HCT116 (cell line): ENCODE results near the gene FOXN3. TPM values are rescaled to one million over a fixed set of nuclear protein-coding genes. Genes with fewer than 3 reads are reported as not detected.

ENCODE experiments used
- ATAC-seq: fragments of 200-7000 bp; cut with Tn5 transposase; 2 replicates; pipeline ENCODE4 v1.9.1; 2020; ENCODE audit warnings: mild to moderate bottlenecking, moderate library complexity
- BruUV-seq: library from RNA; stranded (reverse); fragments of 400-500 nt; replicated peaks from 2 replicates; lab custom pipeline; 2021; lab: Mats Ljungman, UMichigan
- CTCF ChIA-PET: fragments of 300-600 bp; sonication (Branson Sonifier 250); formaldehyde crosslinking; loops from one replicate; lab custom pipeline; 2021; ENCODE audit warnings: antibody characterized with exemption; lab: Charles Lee
- POLR2A ChIA-PET: fragments of 300-600, 350-600 bp; sonication (Branson Sonifier 250); formaldehyde crosslinking; loops from one replicate; lab custom pipeline; 2021; ENCODE audit warnings: antibody characterized with exemption; lab: Charles Lee
- RAD21 ChIA-PET, 2 experiments: fragments of 300-600 bp; sonication (Branson Sonifier 250); formaldehyde crosslinking; loops; one replicate each; lab custom pipeline; 2023; ENCODE audit warnings: low total read pairs in 2 of 2; ENCODE audit not compliant: uncharacterized antibody in 2 of 2, unreplicated experiment in 2 of 2, low non-redundant PET in 1 of 2; lab: Charles Lee
- DNase-seq: peaks from one replicate; pipeline ENCODE4 v3.0.0-alpha.2; 2010; ENCODE audit warnings: low read depth, low spot score
- H2AFZ ChIP-seq: fragments of 200-600 bp; shearing (Covaris generic), sonication (generic); 2 replicates; pipeline ENCODE4 v1.6.1; 2017; ENCODE audit warnings: low read depth, mixed run types, mixed read lengths, antibody characterized with exemption, low read length; ENCODE audit not compliant: poor library complexity, severe bottlenecking
- H3K27ac ChIP-seq: 2 replicates; pipeline ENCODE4 v1.5.1; 2012; ENCODE audit warnings: low read depth, low read length
- H3K27me3 ChIP-seq: fragments of 200-600 bp; sonication (generic); 2 replicates; pipeline ENCODE4 v1.6.1; 2016; ENCODE audit warnings: mixed run types, low read length, mixed read lengths; ENCODE audit not compliant: insufficient read depth
- H3K36me3 ChIP-seq, 2 experiments: fragments of 200-500 bp in 1 of 2; fragments of 200-600 bp in 1 of 2; sonication (Bioruptor generic) in 1 of 2; sonication (generic) in 1 of 2; 2 replicates each; pipeline versions ENCODE4 v1.5.1 to v1.6.1; 2014 to 2016; ENCODE audit warnings: low read length in 2 of 2, inconsistent platforms in 1 of 2, mixed read lengths in 1 of 2, mixed run types in 1 of 2; ENCODE audit not compliant: insufficient read depth in 2 of 2, control insufficient read depth in 1 of 2
- H3K4me1 ChIP-seq, 2 experiments: fragments of 200-600 bp in 1 of 2; sonication (generic) in 1 of 2; 2 replicates each; pipeline versions ENCODE4 v1.5.1 to v1.6.1; 2012 to 2017; ENCODE audit warnings: low read length in 2 of 2, inconsistent platforms in 1 of 2, mild to moderate bottlenecking in 1 of 2, mixed read lengths in 1 of 2, mixed run types in 1 of 2, moderate library complexity in 1 of 2; ENCODE audit not compliant: insufficient read depth in 2 of 2, control insufficient read depth in 1 of 2
- H3K4me2 ChIP-seq: fragments of 200-600 bp; sonication (generic); 2 replicates; pipeline ENCODE4 v1.6.1; 2017; ENCODE audit warnings: mixed run types, low read length, mixed read lengths
- H3K4me3 ChIP-seq, 2 experiments: fragments of 200-600 bp in 1 of 2; sonication (generic) in 1 of 2; replicated peaks in 1 of 2; 2 replicates each; pipeline ENCODE4 v1.5.1; 2011 to 2016; ENCODE audit warnings: low read length in 2 of 2, control low read depth in 1 of 2, low read depth in 1 of 2, mild to moderate bottlenecking in 1 of 2, mixed read lengths in 1 of 2, mixed run types in 1 of 2
- H3K79me2 ChIP-seq: fragments of 200-600 bp; sonication (generic); 2 replicates; pipeline ENCODE4 v1.6.1; 2017; ENCODE audit warnings: mild to moderate bottlenecking, mixed run types, low read length, moderate library complexity, mixed read lengths; ENCODE audit not compliant: insufficient read depth
- H3K9ac ChIP-seq: fragments of 200-600 bp; sonication (generic); 2 replicates; pipeline ENCODE4 v1.6.1; 2016; ENCODE audit warnings: low read length, mixed read lengths
- H3K9me2 ChIP-seq: fragments of 200-600 bp; sonication (generic), shearing (Covaris generic); 2 replicates; pipeline ENCODE4 v1.6.1; 2017; ENCODE audit warnings: mixed run types, mild to moderate bottlenecking, moderate library complexity; ENCODE audit not compliant: insufficient read depth
- H3K9me3 ChIP-seq, 2 experiments: fragments of 200-500 bp in 1 of 2; fragments of 200-600 bp in 1 of 2; sonication (Bioruptor generic) in 1 of 2; sonication (generic) in 1 of 2; 2 replicates each; pipeline ENCODE4 v1.6.1; 2014 to 2017; ENCODE audit warnings: low read length in 2 of 2, mixed read lengths in 2 of 2, inconsistent platforms in 1 of 2, low read depth in 1 of 2, mild to moderate bottlenecking in 1 of 2, mixed run types in 1 of 2, moderate library complexity in 1 of 2; ENCODE audit not compliant: control insufficient read depth in 1 of 2, insufficient read depth in 1 of 2
- H4K20me1 ChIP-seq: fragments of 200-600 bp; sonication (generic), shearing (Covaris generic); 2 replicates; pipeline ENCODE4 v1.6.1; 2017; ENCODE audit warnings: mixed run types, mild to moderate bottlenecking, moderate library complexity; ENCODE audit not compliant: insufficient read depth
- CBX3 ChIP-seq: IDR thresholded peaks from 2 replicates; pipeline ENCODE4 v1.6.1; 2012; ENCODE audit warnings: low read depth
- CEBPB ChIP-seq: IDR thresholded peaks from 2 replicates; pipeline ENCODE4 v1.6.1; 2012; ENCODE audit warnings: low read depth
- CTCF ChIP-seq, 3 experiments: fragments of 200-600 bp in 1 of 3; sonication (generic) in 1 of 3; IDR thresholded peaks in 2 of 3; conservative IDR thresholded peaks in 1 of 3; 2 replicates each; pipeline ENCODE4 v1.5.1; 2012 to 2017; ENCODE audit warnings: low read depth in 2 of 3, low read length in 2 of 3, antibody characterized with exemption in 1 of 3, borderline replicate concordance in 1 of 3, control low read depth in 1 of 3, mild to moderate bottlenecking in 1 of 3, mixed read lengths in 1 of 3, mixed run types in 1 of 3, moderate library complexity in 1 of 3; ENCODE audit not compliant: insufficient read depth in 1 of 3
- EGR1 ChIP-seq: IDR thresholded peaks from 2 replicates; pipeline ENCODE4 v1.6.1; 2012; ENCODE audit warnings: low read depth
- ELF1 ChIP-seq: IDR thresholded peaks from 2 replicates; pipeline ENCODE4 v1.6.1; 2012; ENCODE audit warnings: low read depth, borderline replicate concordance
- EZH2phosphoT487 ChIP-seq: fragments of 200-600 bp; IDR thresholded peaks from 2 replicates; pipeline ENCODE4 v1.6.1; 2018; ENCODE audit warnings: antibody characterized with exemption, borderline replicate concordance
- POLR2A ChIP-seq: IDR thresholded peaks from 2 replicates; pipeline ENCODE4 v1.7.0; 2011; ENCODE audit warnings: borderline replicate concordance; ENCODE audit not compliant: insufficient read depth, insufficient read length; ENCODE audit errors: extremely low read depth
- POLR2AphosphoS5 ChIP-seq: IDR thresholded peaks from 2 replicates; pipeline ENCODE4 v1.6.1; 2011; ENCODE audit warnings: mild to moderate bottlenecking, low read depth, low read length, moderate library complexity
- RAD21 ChIP-seq: IDR thresholded peaks from 2 replicates; pipeline ENCODE4 v1.6.1; 2012; ENCODE audit warnings: low read depth, mild to moderate bottlenecking
- SP1 ChIP-seq: IDR thresholded peaks from 2 replicates; pipeline ENCODE4 v1.6.1; 2012; ENCODE audit warnings: low read depth
- SRF ChIP-seq: IDR thresholded peaks from 2 replicates; pipeline ENCODE4 v1.6.1; 2012; ENCODE audit warnings: low read depth
- TCF7L2 ChIP-seq: IDR thresholded peaks from 2 replicates; pipeline ENCODE4 v1.7.0; 2011; ENCODE audit warnings: borderline replicate concordance, inconsistent platforms; ENCODE audit not compliant: insufficient read depth, insufficient read length; ENCODE audit errors: extremely low read depth
- YY1 ChIP-seq: IDR thresholded peaks from 2 replicates; pipeline ENCODE4 v1.6.1; 2011; ENCODE audit warnings: low read length, low read depth, moderate library complexity, mild to moderate bottlenecking; ENCODE audit not compliant: insufficient replicate concordance; ENCODE audit errors: extremely low read depth
- ZBTB33 ChIP-seq: IDR thresholded peaks from 2 replicates; pipeline ENCODE4 v1.6.1; 2011; ENCODE audit warnings: mild to moderate bottlenecking, low read length, moderate library complexity; ENCODE audit not compliant: insufficient replicate concordance; ENCODE audit errors: extremely low read depth
- ZNF274 ChIP-seq: fragments of 200-500 bp; sonication (Bioruptor generic); IDR thresholded peaks from 2 replicates; pipeline ENCODE4 v1.6.1; 2014; ENCODE audit warnings: mild to moderate bottlenecking, low read depth, low read length, inconsistent platforms
- intact Hi-C: fragments of 100-400 bp; cut with micrococcal nuclease; formaldehyde crosslinking; loops from 2 replicates; pipeline ENCODE4 v1.10.0; 2022
- total RNA-seq: library from RNA; stranded (reverse); gene quantifications from one replicate; pipeline ENCODE4 v1.2.1, GENCODE V29; 2021; ENCODE audit not compliant: unreplicated experiment

The FOXN3 gene
- total RNA-seq, 1 experiment from 2014 or later = 20.0 TPM

GRCh38 chr14:89418976-89419375, 1.9 kb upstream of the FOXN3 start (continued):
- TF ChIP-seq CEBPB = no peak

- DNase-seq = no peak
- H3K27me3 ChIP-seq = no peaks in the 10 kb centered on the region
- CTCF ChIA-PET = no interaction called here
- no TSS peak for BruUV-seq
- TF ChIP-seq CTCF (IDR thresholded peaks at IDR 0.05 in 2 of 3, conservative IDR thresholded peaks at IDR 0.05 in 1 of 3; ENCODE audit: borderline replicate concordance in 1 of 3, insufficient read depth in 1 of 3, low read depth in 2 of 3, low read length in 2 of 3) = no peak
- no peak for TF ChIP-seq SRF
- TF ChIP-seq YY1 = no peak
- TF ChIP-seq CBX3 = no peak
- TF ChIP-seq POLR2AphosphoS5 = no peak
- TF ChIP-seq ZNF274 = no peak
- TF ChIP-seq EZH2phosphoT487 = no peak
- no peak for TF ChIP-seq RAD21
- no peak for TF ChIP-seq EGR1
- TF ChIP-seq POLR2A = no peak
- TF ChIP-seq ZBTB33 = no peak
- TF ChIP-seq TCF7L2 = no peak
- no peak for TF ChIP-seq SP1
- no peak for TF ChIP-seq ELF1
- TF ChIP-seq CEBPB = no peak
- peaks cover 4 to 22% of the 10 kb centered on the region in 2 experiments; a peak in 3 of 4 replicates for H3K4me1 ChIP-seq
- no peaks in the 10 kb centered on the region for H3K9me3 ChIP-seq
- POLR2A ChIA-PET = no interaction called here
- H3K4me3 ChIP-seq = peak overlapping the region in 1 of 2 experiments; percentile 69; a peak in 1 of 4 replicates
- H3K9ac ChIP-seq = peak overlapping the region; percentile 78
- ATAC-seq = no peak
- H3K4me2 ChIP-seq = peak overlapping the region; percentile 92
- RAD21 ChIA-PET = no interaction called here
- intact Hi-C loops = loop anchor here (2.0 to 5.0 kb wide), 2 partner anchors 241 to 378 kb away; no protein-coding TSS in a partner anchor
- peak overlapping the region; percentile 84; the same call in 1 of the 2 replicates for H3K27ac ChIP-seq
- no peak overlapping the region for H2AFZ ChIP-seq
- no peaks in the 10 kb centered on the region for H4K20me1 ChIP-seq
- no peaks in the 10 kb centered on the region for H3K36me3 ChIP-seq
- peaks cover 3% of the 10 kb centered on the region; the same call in 1 of the 2 replicates for H3K79me2 ChIP-seq
- H3K9me2 ChIP-seq = no peaks in the 10 kb centered on the region
Observed at GRCh38 chr14:89418452-89418851, 1.4 kb upstream of the FOXN3 start.
